NCI-H526 (cell line): ENCODE results near the gene PAXX.
A peak's percentile ranks its signal among the peaks of the same experiment; 100 is the strongest.

Experiments
- DNase-seq, 2 experiments: peaks; one replicate each; lab custom pipeline; 2025; lab: John Stamatoyannopoulos, UW

The PAXX gene

DNA sequence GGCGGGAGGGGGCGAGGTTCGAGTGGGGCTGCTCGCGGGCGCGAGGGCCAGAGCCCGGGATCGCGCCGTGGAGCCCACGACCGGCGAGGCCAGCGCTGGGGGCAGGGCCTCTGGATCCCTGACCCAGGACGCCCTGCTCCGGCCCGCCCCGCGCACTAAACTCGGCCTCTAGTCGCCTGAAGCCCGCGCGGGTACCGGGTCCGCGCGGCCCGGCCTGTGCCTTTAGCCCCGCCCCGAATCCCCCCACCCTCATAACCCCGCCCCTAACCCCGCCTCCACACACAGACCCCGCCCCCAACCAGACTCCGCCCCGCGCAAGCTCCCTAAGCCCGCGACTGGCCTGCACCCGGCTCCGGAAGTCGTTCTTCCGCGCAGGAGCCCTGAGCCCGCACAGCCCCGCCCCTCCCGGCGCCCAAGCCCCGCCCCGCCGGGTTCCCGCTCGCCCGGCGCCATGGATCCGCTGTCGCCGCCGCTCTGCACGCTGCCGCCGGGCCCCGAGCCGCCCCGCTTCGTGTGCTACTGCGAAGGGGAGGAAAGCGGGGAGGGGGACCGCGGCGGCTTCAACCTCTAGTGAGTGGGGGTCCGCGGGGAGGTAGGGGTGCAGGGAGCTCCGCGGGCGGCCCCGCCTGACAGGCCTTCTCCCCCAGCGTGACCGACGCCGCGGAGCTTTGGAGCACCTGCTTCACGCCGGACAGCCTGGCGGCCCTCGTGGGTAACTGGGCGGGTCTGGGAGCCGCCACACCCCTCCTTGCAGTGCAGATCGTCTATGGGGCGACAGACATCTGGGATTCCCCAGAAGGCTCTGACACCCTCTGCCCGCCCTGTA, at the start of gene PAXX:
Gene PAXX, plus strand, starts transcription at position 430 of the 826 bp plus-strand sequence. Its CDS starts 22 bp downstream, at position 452.
- DNase-seq = peak; percentile 52 to 91

DNA sequence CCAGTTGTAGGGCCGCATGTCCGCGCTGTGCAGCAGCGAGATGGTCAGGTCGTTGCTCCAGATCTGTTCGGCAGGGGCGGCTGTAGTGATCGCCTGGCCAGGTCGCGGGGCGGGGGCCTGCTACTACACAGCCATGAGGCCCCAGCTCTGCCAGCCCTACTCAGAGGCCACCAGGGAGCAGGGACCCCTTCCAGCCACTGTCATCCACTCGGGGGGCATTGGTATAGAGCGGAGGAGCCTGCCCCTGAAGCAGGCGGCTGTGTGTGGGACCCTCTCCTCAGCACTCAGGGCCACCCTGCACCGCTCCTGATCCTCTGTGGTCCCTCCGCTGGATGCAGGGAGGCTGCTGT, 49.4 kb upstream of the PAXX start:
- DNase-seq = no peak

- DNase-seq = peak in 1 of 2 experiments; percentile 39
Observed at GRCh38 chr9:136943291-136944211, 48.7 kb upstream of the PAXX start.

- peak in 1 of 2 experiments; percentile 71 for DNase-seq
Observed at GRCh38 chr9:136944212-136944518, 48.1 kb upstream of the PAXX start.

GRCh38 chr9:136944519-136945332, 47.5 kb upstream of the PAXX start, which contains the start of the genes C8G and FBXW5:
Gene C8G (plus strand): TSS chr9:136945243. CDS start chr9:136945321, 78 bp downstream.
Gene FBXW5 (minus strand): TSS chr9:136944738. CDS start chr9:136944083, 655 bp downstream.
- DNase-seq = peak; percentile 55 to 94

DNA sequence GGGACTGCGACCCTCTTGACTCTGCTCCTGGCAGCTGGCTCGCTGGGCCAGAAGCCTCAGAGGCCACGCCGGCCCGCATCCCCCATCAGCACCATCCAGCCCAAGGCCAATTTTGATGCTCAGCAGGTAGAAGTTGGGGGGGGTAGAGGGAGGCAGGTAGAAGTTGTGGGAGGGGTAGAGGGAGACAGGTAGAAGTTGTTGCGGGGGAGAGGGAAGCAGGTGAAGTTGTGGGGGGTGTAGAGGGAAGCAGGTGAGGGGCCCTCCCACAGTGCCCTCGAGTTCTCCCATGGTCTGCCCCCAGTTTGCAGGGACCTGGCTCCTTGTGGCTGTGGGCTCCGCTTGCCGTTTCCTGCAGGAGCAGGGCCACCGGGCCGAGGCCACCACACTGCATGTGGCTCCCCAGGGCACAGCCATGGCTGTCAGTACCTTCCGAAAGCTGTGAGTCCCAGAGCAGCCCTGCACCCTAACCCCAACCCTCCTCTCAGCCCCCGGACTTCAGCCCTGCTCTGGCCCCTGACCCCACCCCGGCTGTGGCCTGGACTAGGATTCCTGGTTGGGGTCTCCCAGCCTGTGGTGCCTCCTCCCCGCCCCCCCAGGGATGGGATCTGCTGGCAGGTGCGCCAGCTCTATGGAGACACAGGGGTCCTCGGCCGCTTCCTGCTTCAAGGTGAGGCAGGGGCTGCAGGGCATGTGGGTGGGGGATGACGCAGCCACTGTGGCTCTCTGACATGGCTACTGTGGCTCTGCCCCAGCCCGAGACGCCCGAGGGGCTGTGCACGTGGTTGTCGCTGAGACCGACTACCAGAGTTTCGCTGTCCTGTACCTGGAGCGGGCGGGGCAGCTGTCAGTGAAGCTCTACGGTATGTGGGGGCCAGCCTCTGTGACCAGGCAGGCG, 46.6 kb upstream of the PAXX start:
- no peak for DNase-seq

GRCh38 chr9:136946228-136947027, 45.8 kb upstream of the PAXX start:
- DNase-seq = no peak

- DNase-seq = no peak
Observed at GRCh38 chr9:136947028-136947891, 45.0 kb upstream of the PAXX start.

GRCh38 chr9:136947955-136948510, 44.2 kb upstream of the PAXX start:
- DNase-seq = peak in 1 of 2 experiments; percentile 29

DNA sequence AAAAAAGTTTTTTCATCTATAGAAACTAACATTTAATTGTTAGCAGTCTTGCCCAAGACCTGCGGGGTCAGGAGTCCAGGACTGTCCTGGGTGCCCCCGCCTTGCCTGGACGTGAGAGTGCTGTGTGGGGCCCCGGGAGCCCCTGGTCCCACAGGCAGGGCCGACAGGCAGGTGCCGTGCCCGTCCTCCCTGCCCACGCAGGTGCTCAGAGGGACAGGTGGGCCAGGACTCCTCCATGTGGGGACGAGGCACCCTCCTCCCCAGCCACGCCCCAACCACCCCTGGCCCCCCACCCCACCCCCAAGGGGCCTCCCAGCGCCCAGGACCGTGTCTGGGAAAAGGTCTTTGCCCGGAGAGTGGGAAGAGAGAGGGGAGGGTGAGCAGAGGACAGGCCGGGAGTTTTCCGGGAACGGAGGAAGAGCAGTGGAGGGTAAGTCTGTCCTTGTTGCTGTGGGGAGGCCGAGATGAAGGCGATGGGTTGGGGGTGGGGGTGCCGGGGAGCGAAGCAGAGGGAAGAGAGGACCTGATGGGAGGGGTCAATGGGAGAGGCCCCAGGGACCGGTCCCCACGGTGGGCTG, 42.9 kb upstream of the PAXX start:
- peak in 1 of 2 experiments; percentile 74 for DNase-seq

DNA sequence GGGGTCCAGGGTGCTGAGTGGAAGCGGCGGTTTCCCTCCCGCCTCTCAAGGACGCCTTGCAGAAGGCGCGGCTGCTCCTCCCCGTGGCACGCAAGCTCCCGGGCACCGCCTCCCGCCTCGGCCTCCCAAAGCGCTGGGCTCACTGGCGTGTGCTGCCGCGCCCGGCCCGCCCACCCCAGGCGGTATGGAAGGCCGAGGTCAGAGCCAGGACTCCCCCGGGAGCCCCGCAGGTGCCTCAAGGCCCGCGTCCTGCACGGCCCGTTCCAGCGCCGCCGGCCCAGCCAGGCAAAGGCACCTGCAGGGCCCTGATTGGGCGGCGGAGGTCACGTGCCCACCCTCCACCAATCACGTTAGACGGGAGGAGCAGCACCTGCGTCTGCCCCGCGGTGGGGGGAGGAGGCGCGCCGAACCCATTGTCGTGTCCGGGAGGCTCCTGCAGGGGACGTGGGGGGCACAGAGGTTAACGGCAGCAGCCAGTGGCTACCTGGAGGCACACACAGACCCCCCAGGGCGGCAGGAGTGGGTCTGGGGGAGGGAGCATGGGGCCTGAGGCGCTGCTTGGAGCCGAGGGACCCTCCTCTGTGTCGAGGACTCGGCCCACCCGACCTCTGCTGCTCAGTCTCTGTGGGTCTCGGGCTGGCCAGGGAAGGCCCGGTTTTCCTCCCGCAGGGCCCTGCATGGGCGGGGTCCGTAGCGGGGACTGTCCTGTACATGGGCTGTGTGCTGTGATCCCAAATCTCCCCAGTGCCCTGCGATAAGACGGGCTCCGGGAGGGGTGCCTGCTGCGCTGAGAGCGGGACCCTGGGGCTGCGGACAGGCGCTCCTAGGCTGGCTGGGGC, 42.2 kb upstream of the PAXX start:
- DNase-seq = peak; percentile 77 to 95

DNA sequence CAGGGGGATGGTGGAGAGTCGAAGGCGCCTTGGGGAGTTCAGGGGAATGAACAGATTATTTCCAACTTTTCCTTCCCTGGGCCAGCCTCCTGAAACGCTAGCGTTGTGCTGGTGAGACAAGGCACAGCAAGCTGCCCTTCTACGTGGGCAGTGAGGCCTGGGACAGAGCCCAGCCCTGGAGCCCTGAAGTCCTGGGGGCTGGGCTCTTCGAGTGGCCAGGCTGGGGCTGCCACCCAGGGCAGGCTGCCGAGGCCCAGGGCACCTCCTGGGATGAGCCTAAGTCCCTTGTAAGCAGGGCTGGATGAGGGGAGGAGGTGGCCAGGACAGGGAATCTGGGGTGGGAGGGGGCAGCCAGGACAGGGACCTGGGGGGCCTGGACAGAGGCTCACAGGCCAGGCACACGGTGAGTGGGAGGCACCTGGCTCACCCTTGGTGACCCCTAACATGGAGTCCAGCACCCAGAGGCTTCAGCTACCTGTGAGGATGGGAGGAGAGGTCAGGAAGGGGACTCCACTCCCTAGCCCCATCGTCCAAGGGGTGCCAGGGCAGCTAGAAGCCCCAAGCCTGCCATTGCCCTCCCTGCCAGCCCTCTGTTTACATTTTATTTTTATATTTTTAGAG, 41.5 kb upstream of the PAXX start:
- no peak for DNase-seq

GRCh38 chr9:136951541-136952320, 40.5 kb upstream of the PAXX start, which contains the start of gene LCN12:
Gene LCN12 (plus strand): TSS chr9:136952273. CDS start chr9:136952328, 55 bp downstream.
- no peak for DNase-seq

GRCh38 chr9:136952321-136952850, 39.8 kb upstream of the PAXX start:
- DNase-seq = no peak

GRCh38 chr9:136952876-136953770, 39.1 kb upstream of the PAXX start:
- DNase-seq = no peak
